ENCODE measurements around the gene ABI3.

Gene ABI3

DNA sequence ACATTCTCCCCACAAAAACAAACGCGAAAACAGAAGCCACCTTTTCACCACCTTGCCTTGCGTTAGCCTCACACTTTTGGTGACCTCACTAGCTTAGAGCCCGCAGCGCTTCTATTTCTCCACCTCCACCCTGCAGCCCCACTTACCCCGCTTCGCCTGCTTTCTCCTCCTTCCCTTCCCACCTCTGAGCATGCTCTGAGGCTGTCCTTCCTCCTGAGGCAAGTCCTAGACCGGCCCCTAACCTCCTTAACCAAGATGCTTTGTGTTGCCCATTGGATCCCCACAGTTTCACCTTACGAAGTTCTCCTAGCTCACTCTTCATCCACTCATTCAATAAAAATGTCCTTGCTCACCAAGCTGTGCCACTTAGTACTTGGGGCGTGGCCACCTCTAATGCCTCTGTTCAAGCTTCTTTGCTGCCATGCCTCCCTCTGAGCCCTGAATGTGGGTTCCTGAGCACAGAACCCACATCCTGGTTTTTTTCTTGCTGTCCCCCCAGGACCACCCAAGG, 1.4 kb upstream of the ABI3 start:
- H3K36me3 Mint-ChIP-seq = peaks cover 3% of the 10 kb centered on the region

GRCh38 chr17:49213399-49213798, 2.9 kb downstream of the ABI3 start:
- no peaks in the 10 kb centered on the region for H3K9me3 Mint-ChIP-seq
- H3K4me3 Mint-ChIP-seq = peak overlapping the region; percentile 85
- H3K36me3 Mint-ChIP-seq = peaks cover 11% of the 10 kb centered on the region
- no peaks in the 10 kb centered on the region for H3K27me3 Mint-ChIP-seq
- ATAC-seq (ENCODE audit: low read depth) (peak; percentile 47), DNase-seq (ENCODE audit: low spot score in 2 of 2) (no peak)
- H3K27ac Mint-ChIP-seq = peak overlapping the region; percentile 75
- H3K4me1 Mint-ChIP-seq = peaks cover 78% of the 10 kb centered on the region

More for the DNA sequence above, 1.4 kb upstream of the ABI3 start:
- Mint-ChIP-seq H3K9me3 (no peaks in the 10 kb centered on the region), H3K4me1 (peaks cover 54% of the 10 kb centered on the region), H3K4me3 (peak overlapping the region; percentile 4), H3K27me3 (no peaks in the 10 kb centered on the region), H3K27ac (no peak overlapping the region)
- no peak for DNase-seq (ENCODE audit: low spot score in 2 of 2)
- no peak for ATAC-seq (ENCODE audit: low read depth)

DNA sequence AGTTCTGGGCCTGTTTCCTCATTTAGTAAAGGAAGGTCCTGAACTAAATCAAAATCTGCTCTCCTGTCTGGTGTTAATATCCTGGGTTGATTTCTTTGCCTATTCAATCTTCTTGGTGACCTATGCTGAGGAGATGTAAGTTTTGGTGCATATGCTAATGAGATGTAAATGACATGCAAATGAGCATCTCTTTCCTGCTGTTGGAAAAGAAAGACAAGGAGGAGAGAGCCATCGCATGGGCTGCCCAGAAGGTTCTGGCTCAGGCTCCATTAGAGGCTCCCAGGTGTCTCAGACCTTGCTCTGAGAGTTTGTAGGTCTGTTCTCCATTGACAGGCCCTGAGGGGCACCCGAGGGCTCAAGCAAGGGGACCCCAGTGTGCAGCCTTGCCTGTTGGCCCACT, 3.3 kb downstream of the ABI3 start:
- peaks cover 78% of the 10 kb centered on the region for H3K4me1 Mint-ChIP-seq
- peak; percentile 14 for ATAC-seq (ENCODE audit: low read depth)
- H3K27ac Mint-ChIP-seq = peak overlapping the region; percentile 75
- H3K4me3 Mint-ChIP-seq = peak overlapping the region; percentile 85
- no peaks in the 10 kb centered on the region for H3K9me3 Mint-ChIP-seq
- H3K27me3 Mint-ChIP-seq = no peaks in the 10 kb centered on the region
- peaks cover 11% of the 10 kb centered on the region for H3K36me3 Mint-ChIP-seq
- no peak for DNase-seq (ENCODE audit: low spot score in 2 of 2)

DNA sequence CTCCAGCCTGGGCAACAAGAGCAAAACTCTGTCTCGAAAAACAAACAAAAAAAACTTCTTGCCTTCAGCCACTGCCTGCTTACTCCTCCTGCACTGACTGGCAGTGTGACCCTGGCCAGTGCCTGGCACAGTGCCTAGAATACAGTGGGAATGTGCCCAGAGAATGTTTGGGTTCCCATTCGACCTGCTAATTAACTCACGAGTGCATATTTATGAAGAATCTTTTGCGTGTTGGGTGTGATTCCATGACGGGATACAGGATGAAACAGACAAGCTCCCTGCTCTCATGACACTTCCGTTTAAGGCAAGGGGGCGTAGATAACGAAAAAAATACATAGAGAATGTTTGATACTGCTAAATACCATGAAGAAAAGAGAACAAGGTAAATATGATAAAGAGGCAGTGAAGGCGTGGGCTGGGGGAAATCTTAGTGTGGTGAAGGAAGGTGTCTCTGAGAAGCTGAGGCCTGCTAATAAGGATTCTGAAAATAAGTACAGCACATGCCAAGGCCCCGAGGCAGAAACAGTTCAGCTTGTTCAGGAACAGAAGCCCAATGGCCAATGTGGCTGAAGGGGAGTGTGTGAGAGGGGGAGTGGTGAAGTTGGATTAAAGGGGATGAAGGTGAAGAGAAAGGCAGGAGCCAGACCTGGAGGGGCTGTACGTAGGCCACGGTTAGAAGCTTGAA, 4.3 kb downstream of the ABI3 start:
- H3K36me3 Mint-ChIP-seq = peaks cover 11% of the 10 kb centered on the region

GRCh38 chr17:49216482-49216881, 6.0 kb downstream of the ABI3 start:
- ATAC-seq (ENCODE audit: low read depth) = no peak
- no peak for DNase-seq (ENCODE audit: low spot score in 2 of 2)
- Mint-ChIP-seq H3K9me3 (no peaks in the 10 kb centered on the region), H3K4me1 (peaks cover 65% of the 10 kb centered on the region), H3K27me3 (no peaks in the 10 kb centered on the region), H3K27ac (peak overlapping the region; percentile 72), H3K4me3 (peak overlapping the region; percentile 52), H3K36me3 (peaks cover 14% of the 10 kb centered on the region)

More for the DNA sequence above, 4.3 kb downstream of the ABI3 start:
- peak overlapping the region; percentile 25 for H3K4me3 Mint-ChIP-seq
- ATAC-seq (ENCODE audit: low read depth) (no peak), DNase-seq (ENCODE audit: low spot score in 2 of 2) (no peak)
- H3K4me1 Mint-ChIP-seq = peaks cover 76% of the 10 kb centered on the region
- no peaks in the 10 kb centered on the region for H3K27me3 Mint-ChIP-seq
- H3K9me3 Mint-ChIP-seq = no peaks in the 10 kb centered on the region
- H3K27ac Mint-ChIP-seq = peak overlapping the region; percentile 75

- H3K9me3 Mint-ChIP-seq = no peaks in the 10 kb centered on the region
- DNase-seq (ENCODE audit: low spot score in 2 of 2) (no peak), ATAC-seq (ENCODE audit: low read depth) (no peak)
- H3K27ac Mint-ChIP-seq = peak overlapping the region; percentile 68
- H3K27me3 Mint-ChIP-seq = no peaks in the 10 kb centered on the region
- H3K36me3 Mint-ChIP-seq = peaks cover 14% of the 10 kb centered on the region
- H3K4me3 Mint-ChIP-seq = peak overlapping the region; percentile 52
- H3K4me1 Mint-ChIP-seq = peaks cover 62% of the 10 kb centered on the region
Measured at GRCh38 chr17:49216953-49217650, 6.6 kb downstream of the ABI3 start.

GRCh38 chr17:49217651-49218413, 7.3 kb downstream of the ABI3 start:
- DNase-seq (ENCODE audit: low spot score in 2 of 2) = peak; percentile 52 to 56
- Mint-ChIP-seq H3K36me3 (peaks cover 14% of the 10 kb centered on the region), H3K9me3 (no peaks in the 10 kb centered on the region), H3K27me3 (no peaks in the 10 kb centered on the region), H3K4me1 (peaks cover 55% of the 10 kb centered on the region), H3K27ac (peak overlapping the region; percentile 93), H3K4me3 (peak overlapping the region; percentile 68)
- peak; percentile 59 for ATAC-seq (ENCODE audit: low read depth)

- Mint-ChIP-seq H3K4me3 (peak overlapping the region; percentile 68), H3K27ac (peak overlapping the region; percentile 93), H3K27me3 (no peaks in the 10 kb centered on the region), H3K4me1 (peaks cover 50% of the 10 kb centered on the region), H3K9me3 (no peaks in the 10 kb centered on the region), H3K36me3 (peaks cover 17% of the 10 kb centered on the region)
- ATAC-seq (ENCODE audit: low read depth) (peak; percentile 83), DNase-seq (ENCODE audit: low spot score in 2 of 2) (peak; percentile 68 to 74)
Measured at GRCh38 chr17:49218941-49219913, 8.7 kb downstream of the ABI3 start.

DNA sequence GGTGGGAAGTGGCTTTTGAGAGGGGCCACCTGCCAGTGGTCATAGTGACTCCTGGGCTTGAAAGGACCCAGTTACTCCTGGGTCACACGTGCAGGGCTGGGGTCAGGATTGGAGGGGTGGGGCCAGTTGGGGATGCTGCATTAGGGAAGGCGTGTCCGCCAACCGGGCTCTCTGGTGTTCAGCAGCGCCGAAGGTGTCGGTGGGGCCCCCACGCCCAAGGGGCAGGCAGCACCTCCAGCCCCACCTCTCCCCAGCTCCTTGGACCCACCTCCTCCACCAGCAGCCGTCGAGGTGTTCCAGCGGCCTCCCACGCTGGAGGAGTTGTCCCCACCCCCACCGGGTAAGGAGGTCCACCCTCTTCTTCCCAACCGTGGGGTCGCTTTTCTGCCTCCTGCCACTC, 9.5 kb downstream of the ABI3 start:
- ATAC-seq (ENCODE audit: low read depth) = no peak
- H3K9me3 Mint-ChIP-seq = no peaks in the 10 kb centered on the region
- DNase-seq (ENCODE audit: low spot score in 2 of 2) = no peak
- peaks cover 48% of the 10 kb centered on the region for H3K4me1 Mint-ChIP-seq
- H3K4me3 Mint-ChIP-seq = peak overlapping the region; percentile 29
- peaks cover 16% of the 10 kb centered on the region for H3K36me3 Mint-ChIP-seq
- H3K27ac Mint-ChIP-seq = peak overlapping the region; percentile 93
- H3K27me3 Mint-ChIP-seq = no peaks in the 10 kb centered on the region

- peak overlapping the region; percentile 81 for H3K4me3 Mint-ChIP-seq
- DNase-seq (ENCODE audit: low spot score in 2 of 2) (no peak), ATAC-seq (ENCODE audit: low read depth) (no peak)
- no peak overlapping the region for H3K27ac Mint-ChIP-seq
- peaks cover 5% of the 10 kb centered on the region for H3K36me3 Mint-ChIP-seq
- H3K4me1 Mint-ChIP-seq = peaks cover 34% of the 10 kb centered on the region
- H3K27me3 Mint-ChIP-seq = no peaks in the 10 kb centered on the region
- no peaks in the 10 kb centered on the region for H3K9me3 Mint-ChIP-seq
Measured at GRCh38 chr17:49223168-49223516, 12.6 kb downstream of the ABI3 start.

DNA sequence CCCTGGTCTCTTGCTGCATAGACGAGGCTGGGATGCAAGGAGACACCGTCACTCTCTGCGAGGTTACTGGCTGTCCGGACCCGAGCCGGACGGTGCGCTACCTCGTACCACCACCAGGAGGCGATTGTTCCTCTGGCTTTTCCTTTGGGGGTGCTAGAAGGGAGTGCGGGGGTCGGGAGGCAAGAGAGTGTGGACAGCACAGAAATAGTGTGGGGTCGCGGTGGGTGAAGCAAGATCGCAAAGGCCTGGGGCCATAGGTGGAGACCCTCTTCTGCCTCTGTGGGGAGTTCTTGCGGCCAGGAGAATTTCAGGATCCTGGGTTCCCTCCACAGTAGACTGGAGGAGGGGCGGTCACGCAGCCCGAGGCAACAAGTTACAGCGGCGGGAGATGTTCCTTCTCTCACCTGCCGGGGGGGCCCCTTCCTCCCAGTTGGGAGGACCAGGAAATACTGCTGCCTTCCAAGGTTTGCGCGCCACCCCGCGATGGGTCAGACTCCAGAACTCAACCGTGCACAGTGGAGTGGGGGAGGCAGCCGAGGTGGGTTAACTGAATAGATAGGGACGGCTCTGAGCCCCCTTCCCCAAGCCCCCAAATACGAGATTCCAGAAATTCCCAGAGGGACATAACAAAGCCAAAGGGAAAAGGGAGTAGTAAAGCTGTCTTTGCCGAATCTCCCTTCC, 13.2 kb downstream of the ABI3 start:
- no peaks in the 10 kb centered on the region for H3K27me3 Mint-ChIP-seq

GRCh38 chr17:49224198-49224996, 13.9 kb downstream of the ABI3 start:
- H3K27me3 Mint-ChIP-seq = no peaks in the 10 kb centered on the region
- H3K4me3 Mint-ChIP-seq = peak overlapping the region; percentile 81
- H3K36me3 Mint-ChIP-seq = peaks cover 5% of the 10 kb centered on the region
- no peak overlapping the region for H3K27ac Mint-ChIP-seq
- peak; percentile 30 for ATAC-seq (ENCODE audit: low read depth)
- DNase-seq (ENCODE audit: low spot score in 2 of 2) = no peak
- no peaks in the 10 kb centered on the region for H3K9me3 Mint-ChIP-seq
- peaks cover 26% of the 10 kb centered on the region for H3K4me1 Mint-ChIP-seq

More for the DNA sequence above, 13.2 kb downstream of the ABI3 start:
- Mint-ChIP-seq H3K27ac (no peak overlapping the region), H3K4me1 (peaks cover 33% of the 10 kb centered on the region), H3K4me3 (peak overlapping the region; percentile 81), H3K9me3 (no peaks in the 10 kb centered on the region), H3K36me3 (peaks cover 5% of the 10 kb centered on the region)
- DNase-seq (ENCODE audit: low spot score in 2 of 2) = peak; percentile 60 to 77
- no peak for ATAC-seq (ENCODE audit: low read depth)
